HG03442 (cell line): ENCODE results near the gene DDOST.

Experiments used
- ATAC-seq: cut with Tn5 transposase; IDR thresholded peaks from one replicate; pipeline ENCODE4 v1.9.1; 2021; ENCODE audit warnings: mild to moderate bottlenecking, moderate library complexity; ENCODE audit not compliant: unreplicated experiment

DDOST gene

GRCh38 chr1:20661207-20662109 is at the start of gene DDOST:
Gene DDOST (minus strand): TSS chr1:20661369. CDS start chr1:20661350, 19 bp downstream.
- peak; percentile 92 for ATAC-seq

DNA sequence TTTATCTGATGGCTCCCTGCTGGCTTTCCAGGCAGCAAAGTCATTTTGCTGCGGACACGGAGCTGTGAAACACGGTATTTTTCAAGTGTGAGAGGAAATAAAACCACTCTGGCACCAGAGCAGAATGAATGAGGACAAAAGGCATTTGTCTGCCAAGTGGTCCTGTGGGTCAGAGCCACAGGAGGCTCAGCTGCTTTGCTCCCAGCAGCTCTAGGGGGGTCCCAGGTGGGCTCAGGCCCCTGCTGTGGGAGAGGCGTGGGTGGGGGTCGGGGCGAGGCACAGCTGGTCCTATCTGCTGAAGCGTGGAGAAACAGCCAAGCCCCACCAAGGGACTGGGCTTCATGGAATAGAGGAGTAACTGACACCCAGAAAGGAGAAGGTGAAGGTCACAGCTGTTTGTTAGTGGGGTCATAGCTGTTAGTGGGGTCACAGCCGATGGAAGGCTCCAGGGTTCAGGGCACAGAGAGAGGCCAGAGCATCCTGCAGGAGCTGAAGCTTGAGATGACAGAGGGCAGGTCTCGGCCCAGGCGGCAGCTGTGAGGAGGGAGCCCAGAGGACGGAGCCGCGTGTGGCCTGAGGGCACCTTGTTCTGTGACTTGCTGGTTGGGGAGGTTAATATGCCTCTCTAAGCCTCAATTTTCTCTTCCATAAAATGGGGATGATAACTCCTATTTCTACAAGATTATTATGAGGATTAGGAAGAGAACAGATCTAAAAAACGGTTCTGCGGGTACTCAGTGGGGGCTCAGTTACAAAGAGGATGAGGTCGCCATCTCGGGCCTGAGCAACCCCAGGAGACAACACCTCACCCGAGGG is 49.5 kb upstream of the DDOST start:
- no peak for ATAC-seq

- no peak for ATAC-seq
Measured at GRCh38 chr1:20709868-20710267, 48.7 kb upstream of the DDOST start.

DNA sequence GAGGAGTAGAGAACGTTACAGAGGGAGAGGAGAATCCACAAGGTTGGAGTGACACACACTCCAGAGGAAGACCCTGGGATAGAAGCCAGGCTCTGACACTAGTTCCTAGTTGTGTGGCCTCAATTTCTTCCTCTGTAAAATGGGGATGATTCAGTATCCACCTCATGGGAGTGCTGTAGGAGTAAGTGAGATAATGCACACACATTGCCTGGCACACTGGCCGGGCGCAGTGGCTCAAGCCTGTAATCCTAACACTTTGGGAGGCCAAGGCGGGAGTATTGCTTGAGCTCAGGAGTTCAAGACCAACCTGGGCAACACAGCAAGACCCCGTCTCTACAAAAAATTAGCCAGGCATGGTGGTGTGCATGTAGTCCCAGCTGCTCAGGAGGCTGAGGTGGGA is 47.7 kb upstream of the DDOST start:
- ATAC-seq, result no peak

GRCh38 chr1:20708057-20708456 is 46.9 kb upstream of the DDOST start:
- no peak for ATAC-seq

GRCh38 chr1:20706841-20707240 is 45.7 kb upstream of the DDOST start:
- no peak for ATAC-seq

DNA sequence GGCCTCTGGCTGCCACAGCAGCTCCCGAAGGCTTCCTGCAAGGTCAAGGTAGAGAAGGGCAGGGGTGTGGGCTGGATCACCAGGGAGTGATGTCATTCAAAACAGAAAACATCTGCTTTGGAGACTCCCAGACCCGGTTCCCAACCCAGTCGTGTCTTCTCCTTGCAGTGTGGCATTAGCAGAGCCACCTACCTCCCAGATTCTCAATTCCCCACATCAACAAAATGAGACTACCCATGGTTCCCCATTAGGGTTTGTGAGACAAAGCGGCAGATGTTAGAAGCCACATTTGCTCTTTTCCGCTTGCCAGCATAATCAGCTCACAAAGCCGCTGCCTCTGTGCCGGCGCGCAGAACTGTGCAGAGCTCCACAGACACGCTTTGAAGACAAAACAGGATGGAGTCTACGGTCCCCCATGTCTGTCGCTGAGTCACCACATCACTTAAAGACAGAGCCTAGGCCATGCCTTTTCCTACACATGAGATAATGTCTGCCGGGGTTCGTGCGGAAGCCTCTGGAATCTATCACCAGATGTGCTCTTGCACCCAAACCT is 44.1 kb upstream of the DDOST start:
- ATAC-seq, result no peak

- ATAC-seq, result no peak
Measured at GRCh38 chr1:20704390-20705202, 43.4 kb upstream of the DDOST start.

DNA sequence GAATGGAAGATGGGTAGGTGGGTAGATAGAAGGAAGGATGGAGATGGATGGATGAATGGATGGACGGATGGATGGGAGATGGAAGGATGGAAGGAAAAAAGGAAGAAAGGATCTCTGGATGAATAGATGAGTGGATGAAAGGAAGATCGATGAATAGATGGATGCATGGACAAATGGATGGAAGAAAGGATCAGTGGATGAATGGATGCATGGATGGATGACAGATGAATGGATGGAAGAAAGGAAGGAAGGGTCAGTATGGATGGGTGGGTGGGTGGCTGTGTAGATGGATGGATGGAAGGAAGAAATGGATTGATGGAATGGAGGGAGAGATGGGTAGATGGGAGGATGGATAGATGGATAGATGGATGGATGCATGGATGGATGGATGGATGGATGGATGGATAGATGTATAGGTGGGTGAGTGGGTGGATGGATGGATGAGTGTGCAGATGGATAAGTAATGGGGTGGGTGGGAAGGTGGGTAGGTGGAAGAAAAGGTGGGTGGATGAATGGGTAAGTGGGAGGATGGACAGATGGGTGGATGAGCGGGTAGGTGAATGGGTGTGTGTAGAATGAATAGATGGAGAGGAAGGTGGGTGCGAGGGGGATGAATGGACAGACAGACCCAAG is 42.1 kb upstream of the DDOST start:
- no peak for ATAC-seq

GRCh38 chr1:20702416-20702815 is 41.2 kb upstream of the DDOST start:
- no peak for ATAC-seq

DNA sequence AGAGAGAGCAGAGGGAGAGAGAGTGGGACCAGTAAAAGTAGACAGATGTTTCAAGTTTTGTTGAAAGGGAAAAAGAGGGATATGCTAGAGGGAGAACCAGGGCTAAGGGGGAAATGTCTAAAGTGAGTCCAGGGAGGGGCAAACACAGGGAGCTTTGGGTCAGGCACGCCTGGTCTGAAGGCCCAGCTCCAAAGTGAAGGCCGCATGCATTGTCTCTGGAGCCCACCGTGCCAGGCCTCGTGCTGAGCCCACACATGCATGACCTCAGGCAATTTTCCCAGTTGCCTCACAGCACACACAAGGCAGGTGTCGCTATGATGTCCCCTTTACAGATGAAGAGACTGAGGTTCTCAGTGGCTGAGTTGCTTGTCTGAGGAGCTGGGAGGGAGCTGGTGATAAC is 40.7 kb upstream of the DDOST start:
- no peak for ATAC-seq

- ATAC-seq, result no peak
Measured at GRCh38 chr1:20701446-20701845, 40.3 kb upstream of the DDOST start.

DNA sequence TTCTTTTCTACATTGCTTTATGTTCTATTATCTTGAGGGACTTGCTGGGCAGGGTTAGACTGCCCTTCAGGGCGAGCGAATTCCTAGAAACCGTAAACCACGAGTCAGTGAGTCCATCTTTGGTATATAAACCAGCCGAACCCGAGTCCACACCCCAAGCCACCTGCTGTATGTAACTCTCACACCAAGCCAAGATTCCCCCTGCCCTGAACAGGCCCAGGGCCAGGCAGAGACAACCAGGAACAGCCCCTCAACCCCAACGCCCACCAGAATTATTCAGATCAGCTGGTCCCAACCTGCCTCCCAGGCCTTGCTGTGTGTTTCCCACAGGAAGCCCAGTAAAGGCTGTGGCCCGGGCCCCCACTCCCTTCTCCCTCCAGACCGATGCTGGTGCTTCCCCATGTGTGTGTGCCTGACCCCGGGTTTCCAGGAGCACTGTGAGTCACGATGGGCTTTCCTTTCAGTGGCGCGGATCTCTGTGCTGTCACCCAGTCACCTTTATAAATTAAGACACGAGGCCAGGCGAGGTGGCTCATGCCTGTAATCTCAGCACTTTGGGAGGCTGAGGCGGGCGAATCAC is 39.6 kb upstream of the DDOST start:
- ATAC-seq, result no peak

DNA sequence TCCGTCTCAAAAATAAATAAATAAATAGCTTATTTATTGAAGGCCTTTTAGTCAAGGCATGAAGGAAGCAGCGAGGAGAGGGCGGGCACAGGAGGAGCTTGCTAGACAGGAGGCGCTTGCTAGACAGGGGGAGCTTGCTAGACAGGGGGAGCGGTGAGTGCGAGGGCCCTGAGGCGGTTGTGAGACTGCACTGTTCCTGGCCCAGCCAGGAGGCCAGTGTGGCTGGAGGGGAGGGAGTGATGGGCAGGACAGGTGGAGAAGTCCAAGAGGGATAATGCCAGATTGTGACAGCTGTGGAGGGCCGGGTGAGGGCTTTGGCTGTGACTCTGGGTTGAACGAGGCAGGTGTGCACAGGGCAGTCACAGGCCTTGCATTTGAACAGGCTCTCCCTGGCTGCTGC is 38.4 kb upstream of the DDOST start:
- ATAC-seq, result no peak

- no peak for ATAC-seq
Measured at GRCh38 chr1:20698195-20698910, 37.2 kb upstream of the DDOST start.

DNA sequence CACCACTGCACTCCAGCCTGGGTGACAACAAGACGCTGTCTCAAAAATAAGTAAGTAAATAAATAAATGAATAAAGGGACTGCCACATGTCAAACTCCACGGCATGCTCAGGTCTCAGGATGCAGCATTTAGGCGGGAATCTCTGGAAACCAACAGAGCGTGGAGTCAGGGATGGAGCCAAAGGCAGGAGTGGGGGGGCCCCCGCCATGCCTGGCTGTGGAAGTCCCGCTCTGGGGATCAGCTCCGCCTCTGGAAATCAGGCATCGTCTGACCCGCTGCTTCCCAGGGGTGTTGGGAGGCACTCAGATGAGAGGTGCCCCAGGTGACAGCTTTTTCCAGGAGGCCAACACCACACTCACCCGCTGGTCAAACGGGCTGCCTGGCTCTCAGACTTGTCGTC is 36.4 kb upstream of the DDOST start:
- ATAC-seq, result no peak

GRCh38 chr1:20696397-20697333 is 35.5 kb upstream of the DDOST start:
- no peak for ATAC-seq

DNA sequence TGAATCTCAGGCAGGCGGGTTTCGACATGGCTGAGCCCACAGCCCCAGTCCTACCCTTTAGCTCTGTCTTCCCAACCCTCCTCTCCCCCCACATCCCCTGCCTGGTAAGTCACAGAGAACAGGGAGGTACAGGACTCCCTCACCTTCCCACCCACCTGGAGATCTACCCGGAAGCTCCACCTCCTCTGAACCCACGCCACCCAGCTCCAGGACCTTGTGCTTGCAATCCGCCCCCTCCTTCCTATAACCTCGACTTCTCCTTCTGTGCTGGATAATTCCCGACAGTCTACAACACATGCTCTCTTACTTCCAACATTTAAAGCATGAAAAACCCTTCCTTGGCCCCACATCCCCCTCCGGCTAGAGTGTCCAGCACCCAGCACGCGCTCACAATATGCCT is 34.3 kb upstream of the DDOST start:
- ATAC-seq, result no peak
